WERI-Rb-1 (cell line): ENCODE measurements around the gene TRMT2A.
A peak's percentile ranks its signal among the peaks of the same experiment; 100 is the strongest.

Source experiments
- DNase-seq: peaks from one replicate; pipeline ENCODE4 v3.0.0-alpha.2; 2020
- H3K27ac ChIP-seq: fragments of 250-450 bp; sonication (Bioruptor Pico); 2 replicates; pipeline ENCODE4 v1.5.1; 2020; ENCODE audit warnings: mild to moderate bottlenecking, moderate library complexity
- H3K27me3 ChIP-seq: fragments of 250-450 bp; sonication (Bioruptor Pico); 2 replicates; pipeline ENCODE4 v1.5.1; 2021; ENCODE audit warnings: mild to moderate bottlenecking, low read depth, moderate library complexity; ENCODE audit not compliant: insufficient read depth, severe bottlenecking
- H3K36me3 ChIP-seq: fragments of 250-450 bp; sonication (Bioruptor Pico); 2 replicates; pipeline ENCODE4 v1.5.1; 2020; ENCODE audit warnings: mild to moderate bottlenecking, moderate library complexity
- H3K4me3 ChIP-seq: 2 replicates; pipeline ENCODE4 v1.5.1; 2011; ENCODE audit warnings: low read depth, mild to moderate bottlenecking, control low read depth, low read length
- H3K9me3 ChIP-seq: fragments of 250-450 bp; sonication (Bioruptor Pico); 2 replicates; pipeline ENCODE4 v1.5.1; 2021; ENCODE audit warnings: mild to moderate bottlenecking, moderate library complexity; ENCODE audit not compliant: severe bottlenecking
- CTCF ChIP-seq: IDR thresholded peaks from 2 replicates; pipeline ENCODE4 v1.5.1; 2011; ENCODE audit warnings: low read depth, mild to moderate bottlenecking, control low read depth, inconsistent platforms, low read length

Gene TRMT2A

GRCh38 chr22:20086101-20086599 lies 30.9 kb downstream of the TRMT2A start:
- H3K9me3 ChIP-seq: no peaks in the 10 kb centered on the region
- H3K36me3 ChIP-seq: peaks cover 96% of the 10 kb centered on the region
- H3K4me3 ChIP-seq: no peak overlapping the region
- DNase-seq: no peak
- H3K27ac ChIP-seq: no peak overlapping the region
- H3K27me3 ChIP-seq: no peaks in the 10 kb centered on the region
- TF ChIP-seq CTCF: no peak

- Histone ChIP-seq H3K9me3 (no peaks in the 10 kb centered on the region), H3K27me3 (no peaks in the 10 kb centered on the region), H3K4me3 (no peak overlapping the region), H3K27ac (no peak overlapping the region; the same call in 1 of the 2 replicates), H3K36me3 (peaks cover 94% of the 10 kb centered on the region)
- no peak for TF ChIP-seq CTCF
- DNase-seq: no peak
These were observed 31.4 kb downstream of the TRMT2A start for GRCh38 chr22:20085651-20086050.

- TF ChIP-seq CTCF: peak; percentile 80
- peaks cover 88% of the 10 kb centered on the region for H3K36me3 ChIP-seq
- peak overlapping the region; percentile 42 for H3K27ac ChIP-seq
These were observed 32.2 kb downstream of the TRMT2A start for GRCh38 chr22:20084547-20085413.

GRCh38 chr22:20083891-20084546 lies 33.0 kb downstream of the TRMT2A start:
- H3K36me3 ChIP-seq: peaks cover 80% of the 10 kb centered on the region
- H3K27ac ChIP-seq: peak overlapping the region; percentile 42; the same call in 1 of the 2 replicates
- H3K9me3 ChIP-seq: no peaks in the 10 kb centered on the region
- no peak for TF ChIP-seq CTCF
- DNase-seq: no peak
- H3K27me3 ChIP-seq: no peaks in the 10 kb centered on the region
- no peak overlapping the region for H3K4me3 ChIP-seq

More at GRCh38 chr22:20084547-20085413, 32.2 kb downstream of the TRMT2A start:
- peak; percentile 71 for DNase-seq
- Histone ChIP-seq H3K27me3 (no peaks in the 10 kb centered on the region), H3K4me3 (no peak overlapping the region), H3K9me3 (no peaks in the 10 kb centered on the region)

- Histone ChIP-seq H3K36me3 (peaks cover 73% of the 10 kb centered on the region), H3K27me3 (no peaks in the 10 kb centered on the region), H3K27ac (no peak overlapping the region), H3K4me3 (no peak overlapping the region), H3K9me3 (no peaks in the 10 kb centered on the region)
- no peak for DNase-seq
- no peak for TF ChIP-seq CTCF
These were observed 33.7 kb downstream of the TRMT2A start for GRCh38 chr22:20083157-20083890.
